ENCODE results near the gene SNRNP200.

SNRNP200 gene

DNA sequence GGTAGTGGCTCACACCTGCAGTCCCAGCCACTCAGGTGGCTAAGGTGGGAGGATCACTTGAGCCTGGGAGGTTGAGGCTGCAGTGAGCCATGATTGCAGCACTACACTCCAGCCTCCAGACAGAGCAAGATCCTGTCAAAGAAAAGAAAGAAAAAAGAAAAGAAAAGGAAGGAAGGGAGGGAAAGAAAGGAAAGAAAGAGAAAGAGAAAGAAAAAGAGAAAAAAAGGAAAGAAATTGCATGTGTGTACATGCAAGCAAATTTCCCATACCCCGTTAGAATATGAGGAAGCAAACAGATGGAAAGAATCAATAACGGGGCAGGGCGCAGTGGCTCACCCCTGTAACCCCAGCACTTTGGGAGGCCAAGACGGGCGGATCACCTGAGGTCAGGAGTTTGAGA lies 57.5 kb downstream of the SNRNP200 start:
- Histone ChIP-seq H3K27me3 (ENCODE audit: insufficient read depth, poor library complexity, severe bottlenecking) (no peaks in the 10 kb centered on the region), H3K4me1 (ENCODE audit: insufficient read depth, poor library complexity, severe bottlenecking) (peaks cover under 1% of the 10 kb centered on the region), H3K4me3 (ENCODE audit: severe bottlenecking) (no peak overlapping the region), H3K36me3 (ENCODE audit: low read depth) (peaks cover 6% of the 10 kb centered on the region; the same call in 1 of the 2 replicates), H3K9me3 (ENCODE audit: severe bottlenecking) (no peaks in the 10 kb centered on the region), H3K27ac (ENCODE audit: poor library complexity, severe bottlenecking) (no peak overlapping the region)
- ATAC-seq (ENCODE audit: low read depth) = no peak
- TF ChIP-seq, protein P1, sequence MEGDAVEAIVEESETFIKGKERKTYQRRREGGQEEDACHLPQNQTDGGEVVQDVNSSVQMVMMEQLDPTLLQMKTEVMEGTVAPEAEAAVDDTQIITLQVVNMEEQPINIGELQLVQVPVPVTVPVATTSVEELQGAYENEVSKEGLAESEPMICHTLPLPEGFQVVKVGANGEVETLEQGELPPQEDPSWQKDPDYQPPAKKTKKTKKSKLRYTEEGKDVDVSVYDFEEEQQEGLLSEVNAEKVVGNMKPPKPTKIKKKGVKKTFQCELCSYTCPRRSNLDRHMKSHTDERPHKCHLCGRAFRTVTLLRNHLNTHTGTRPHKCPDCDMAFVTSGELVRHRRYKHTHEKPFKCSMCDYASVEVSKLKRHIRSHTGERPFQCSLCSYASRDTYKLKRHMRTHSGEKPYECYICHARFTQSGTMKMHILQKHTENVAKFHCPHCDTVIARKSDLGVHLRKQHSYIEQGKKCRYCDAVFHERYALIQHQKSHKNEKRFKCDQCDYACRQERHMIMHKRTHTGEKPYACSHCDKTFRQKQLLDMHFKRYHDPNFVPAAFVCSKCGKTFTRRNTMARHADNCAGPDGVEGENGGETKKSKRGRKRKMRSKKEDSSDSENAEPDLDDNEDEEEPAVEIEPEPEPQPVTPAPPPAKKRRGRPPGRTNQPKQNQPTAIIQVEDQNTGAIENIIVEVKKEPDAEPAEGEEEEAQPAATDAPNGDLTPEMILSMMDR (IDR thresholded peaks at IDR 0.05; ENCODE audit: poor library complexity, severe bottlenecking) = no peak
- no peak for DNase-seq (ENCODE audit: low spot score)

DNA sequence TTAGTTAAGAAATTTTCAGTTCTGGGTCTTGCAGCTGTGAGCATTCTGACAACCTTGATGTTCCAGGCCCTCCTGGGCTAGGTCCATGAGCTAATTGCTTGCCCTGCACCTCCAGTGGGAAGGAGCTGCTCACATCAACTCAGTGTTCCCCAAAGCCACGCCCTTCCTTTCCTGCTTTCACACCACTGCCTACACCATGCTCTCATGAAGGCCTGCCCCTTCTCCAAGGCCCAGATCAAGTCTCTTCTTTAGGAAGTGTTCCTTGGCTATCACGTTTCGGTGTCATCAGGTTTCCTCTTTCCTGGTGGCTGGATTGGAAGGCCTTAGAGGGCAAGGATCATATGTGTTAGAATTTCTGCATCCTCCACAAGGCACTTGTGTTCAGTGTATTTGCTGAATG lies 58.3 kb downstream of the SNRNP200 start:
- H3K4me1 ChIP-seq (ENCODE audit: insufficient read depth, poor library complexity, severe bottlenecking) = peaks cover 9% of the 10 kb centered on the region
- no peak overlapping the region for H3K4me3 ChIP-seq (ENCODE audit: severe bottlenecking)

DNA sequence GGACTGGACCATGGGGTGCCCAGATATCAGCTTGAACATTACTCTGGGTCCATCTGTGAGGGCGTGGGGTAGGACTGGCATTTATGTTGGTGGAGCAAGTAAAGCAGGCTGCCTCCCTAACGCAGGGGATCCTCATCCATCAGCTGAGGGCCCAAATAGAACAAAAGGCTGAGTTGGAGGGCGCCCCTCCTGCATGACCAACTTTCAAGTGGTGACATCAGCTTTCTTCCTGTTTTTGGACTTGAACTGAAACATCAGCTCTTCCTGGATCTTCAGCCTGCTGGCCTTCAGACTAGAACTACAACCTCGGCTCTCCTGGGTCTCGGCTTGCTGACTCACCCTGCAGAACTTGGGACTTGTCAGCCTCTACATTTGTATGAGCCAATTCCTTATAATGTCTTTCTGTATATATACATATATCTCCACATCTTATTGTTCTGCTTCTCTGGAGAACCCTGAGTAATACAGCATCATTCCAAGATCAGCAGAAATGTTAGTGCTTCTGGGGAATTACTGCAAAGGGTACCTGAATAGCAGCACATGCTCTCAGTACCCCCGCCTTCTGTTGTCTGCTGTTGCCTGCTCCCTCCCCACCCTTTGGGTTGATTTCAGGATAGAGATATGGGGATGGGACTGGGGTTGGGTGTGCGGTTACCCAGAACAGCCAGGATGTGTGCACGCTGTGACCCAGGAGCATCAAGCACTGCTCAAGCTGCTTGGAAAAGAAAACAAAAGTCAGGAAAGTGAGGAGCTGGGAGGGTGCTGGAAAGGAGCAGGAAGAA lies 59.5 kb downstream of the SNRNP200 start:
- Histone ChIP-seq H3K27me3 (ENCODE audit: insufficient read depth, poor library complexity, severe bottlenecking) (no peaks in the 10 kb centered on the region), H3K27ac (ENCODE audit: poor library complexity, severe bottlenecking) (no peak overlapping the region), H3K4me3 (ENCODE audit: severe bottlenecking) (no peak overlapping the region), H3K9me3 (ENCODE audit: severe bottlenecking) (no peaks in the 10 kb centered on the region), H3K36me3 (ENCODE audit: low read depth) (no peaks in the 10 kb centered on the region), H3K4me1 (ENCODE audit: insufficient read depth, poor library complexity, severe bottlenecking) (peaks cover 19% of the 10 kb centered on the region)
- TF ChIP-seq, protein P1 (IDR thresholded peaks at IDR 0.05; ENCODE audit: poor library complexity, severe bottlenecking) = no peak
- ATAC-seq (ENCODE audit: low read depth) = no peak
- DNase-seq (ENCODE audit: low spot score) = no peak

More for the DNA sequence above, 58.3 kb downstream of the SNRNP200 start:
- Histone ChIP-seq H3K27me3 (ENCODE audit: insufficient read depth, poor library complexity, severe bottlenecking) (no peaks in the 10 kb centered on the region), H3K36me3 (ENCODE audit: low read depth) (peaks cover under 1% of the 10 kb centered on the region; the same call in 1 of the 2 replicates), H3K27ac (ENCODE audit: poor library complexity, severe bottlenecking) (no peak overlapping the region), H3K9me3 (ENCODE audit: severe bottlenecking) (no peaks in the 10 kb centered on the region)
- no peak; the same call in 2 of the 3 replicates for ATAC-seq (ENCODE audit: low read depth)
- no peak for DNase-seq (ENCODE audit: low spot score)
- TF ChIP-seq, protein P1 (IDR thresholded peaks at IDR 0.05; ENCODE audit: poor library complexity, severe bottlenecking) = no peak

DNA sequence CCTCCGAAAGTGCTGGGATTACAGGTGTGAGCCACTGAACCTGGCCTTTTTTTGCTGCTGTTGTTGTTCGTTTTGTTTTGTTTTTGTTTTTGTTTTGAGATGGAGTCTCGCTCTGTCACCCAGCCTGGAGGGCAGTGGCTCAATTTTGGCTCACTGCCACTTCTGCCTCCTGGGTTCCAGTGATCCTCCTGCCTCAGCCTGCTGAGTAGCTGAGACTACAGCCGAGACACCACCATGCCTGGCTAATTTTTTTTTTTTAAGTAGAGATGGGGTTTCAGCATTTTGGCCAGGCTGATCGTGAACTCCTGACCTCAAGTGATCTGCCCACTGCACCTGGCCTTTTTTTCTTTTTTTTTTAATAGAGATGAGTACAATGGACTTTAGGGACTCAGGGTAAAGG lies 61.5 kb downstream of the SNRNP200 start:
- no peaks in the 10 kb centered on the region for H3K9me3 ChIP-seq (ENCODE audit: severe bottlenecking)
- H3K36me3 ChIP-seq (ENCODE audit: low read depth) = no peaks in the 10 kb centered on the region
- H3K27me3 ChIP-seq (ENCODE audit: insufficient read depth, poor library complexity, severe bottlenecking) = no peaks in the 10 kb centered on the region
- peaks cover 22% of the 10 kb centered on the region for H3K4me1 ChIP-seq (ENCODE audit: insufficient read depth, poor library complexity, severe bottlenecking)
- no peak for ATAC-seq (ENCODE audit: low read depth)
- no peak overlapping the region for H3K4me3 ChIP-seq (ENCODE audit: severe bottlenecking)
- DNase-seq (ENCODE audit: low spot score) = no peak
- TF ChIP-seq, protein P1 (IDR thresholded peaks at IDR 0.05; ENCODE audit: poor library complexity, severe bottlenecking) = no peak
- H3K27ac ChIP-seq (ENCODE audit: poor library complexity, severe bottlenecking) = no peak overlapping the region
